HFF-Myc (cell line): Measurements from ENCODE around the gene ZMYND8.

Experiments used
- DNase-seq: peaks from one replicate; pipeline ENCODE4 v3.0.0-alpha.2; 2011; ENCODE audit warnings: low read depth; ENCODE audit errors: extremely low read depth
- H3K4me3 ChIP-seq: replicated peaks from 2 replicates; pipeline ENCODE4 v1.5.1; 2011; ENCODE audit warnings: low read depth, mild to moderate bottlenecking, control low read depth, low read length
- CTCF ChIP-seq: IDR thresholded peaks from 2 replicates; pipeline ENCODE4 v1.5.1; 2012; ENCODE audit warnings: mild to moderate bottlenecking, low read depth, low read length, control low read depth; ENCODE audit errors: missing control alignments

ZMYND8 gene

GRCh38 chr20:47354714-47355488 is 1.6 kb downstream of the ZMYND8 start:
- no peak for DNase-seq
- no peak for TF ChIP-seq CTCF
- peak overlapping the region; percentile 53 for H3K4me3 ChIP-seq

DNA sequence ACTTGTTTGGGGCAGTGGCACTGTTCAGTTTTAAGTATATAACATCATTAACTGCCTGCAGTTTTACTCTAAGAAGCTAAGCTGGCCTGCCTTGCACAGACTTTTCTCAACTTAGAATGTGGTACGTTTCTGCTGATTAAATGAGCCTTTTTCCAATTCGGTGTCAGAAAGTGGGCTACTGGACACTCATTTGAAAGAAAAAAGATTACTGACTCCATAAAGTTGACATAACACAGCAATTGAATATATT is 2.1 kb downstream of the ZMYND8 start:
- no peak for TF ChIP-seq CTCF
- no peak for DNase-seq
- H3K4me3 ChIP-seq, result peak overlapping the region; percentile 53

DNA sequence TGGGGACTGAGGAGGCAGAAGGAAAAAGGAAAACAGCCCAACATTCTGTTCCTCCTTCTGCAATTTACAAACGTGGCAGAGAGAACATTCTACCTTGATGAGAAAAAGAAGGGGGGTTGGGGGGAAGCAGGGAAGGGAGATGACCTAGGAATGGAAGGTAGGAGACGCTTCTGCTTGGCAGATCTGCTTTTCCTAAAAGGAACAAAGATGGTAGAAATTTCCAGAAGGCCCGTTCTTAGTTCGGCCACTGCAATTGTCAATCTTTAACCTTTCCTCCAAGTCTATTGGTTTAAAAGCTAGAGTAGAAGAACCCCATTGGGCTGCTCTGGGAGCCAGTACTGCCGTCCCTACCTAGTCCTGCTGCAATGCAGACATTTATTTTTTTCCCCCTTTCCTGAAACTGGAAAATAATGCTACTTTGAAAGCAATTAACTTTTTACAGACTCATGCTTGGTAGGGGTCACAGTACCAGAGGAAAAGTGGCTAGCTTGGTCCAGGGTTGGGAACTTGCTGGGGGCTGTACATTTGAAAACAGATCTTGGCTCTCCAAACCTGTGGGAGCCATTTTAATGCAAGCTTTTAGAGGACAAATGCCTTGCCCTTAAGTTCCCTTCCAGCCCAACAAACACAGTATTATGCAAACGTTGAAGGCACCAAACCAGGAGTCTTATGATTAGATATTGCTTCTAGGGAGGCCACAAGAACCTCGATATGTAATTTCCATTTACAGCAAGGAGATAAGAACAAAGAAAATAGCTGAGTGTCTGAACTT is 2.6 kb downstream of the ZMYND8 start:
- no peak for DNase-seq
- peak overlapping the region; percentile 53 for H3K4me3 ChIP-seq
- TF ChIP-seq CTCF, result no peak

DNA sequence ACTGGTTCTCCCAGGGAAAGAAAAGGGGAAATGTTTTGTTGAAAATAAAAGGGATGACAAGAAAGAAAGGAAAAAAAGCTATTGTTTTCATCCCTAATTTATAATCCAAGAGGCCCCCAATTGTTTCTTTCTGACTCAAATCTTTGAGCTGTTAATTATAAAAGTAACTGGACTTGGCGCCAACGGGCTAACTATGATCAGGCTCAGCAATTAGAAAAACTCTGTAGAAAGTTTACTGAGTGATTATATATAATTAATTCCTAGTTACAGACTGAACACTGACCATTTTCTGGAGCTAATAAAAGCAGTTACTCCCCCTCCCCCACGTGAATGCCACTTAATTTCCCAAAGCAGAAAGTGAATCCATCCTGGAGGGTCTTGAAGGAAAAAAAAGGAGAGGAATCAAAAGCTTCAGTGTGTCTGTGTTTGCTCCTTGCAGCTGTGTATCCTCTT is 3.2 kb downstream of the ZMYND8 start:
- no peak for DNase-seq
- H3K4me3 ChIP-seq, result peak overlapping the region; percentile 53
- no peak for TF ChIP-seq CTCF

- TF ChIP-seq CTCF, result no peak
- no peak for DNase-seq
- H3K4me3 ChIP-seq, result peak overlapping the region; percentile 53
Measured at GRCh38 chr20:47352332-47353238, 3.9 kb downstream of the ZMYND8 start.

- DNase-seq, result no peak
- no peak for TF ChIP-seq CTCF
Measured at GRCh38 chr20:47351643-47352331, 4.7 kb downstream of the ZMYND8 start.

More at GRCh38 chr20:47351643-47352331, 4.7 kb downstream of the ZMYND8 start:
- peak overlapping the region; percentile 53 for H3K4me3 ChIP-seq
